Right ventricle myocardium superior (tissue), 1 donor: ENCODE measurements around the gene FAM171A1. TPM values are rescaled to one million over a fixed set of nuclear protein-coding genes. Genes with fewer than 3 reads are reported as not detected.

Source experiments
- ATAC-seq: fragments of 200-7000 bp; cut with Tn5 transposase; one replicate; pipeline ENCODE4 v1.9.1; 2020; ENCODE audit warnings: mild to moderate bottlenecking; ENCODE audit not compliant: poor library complexity
- DNase-seq: peaks from one replicate; pipeline ENCODE4 v3.0.0-alpha.2; 2020
- intact Hi-C: fragments of 100-400 bp; cut with DNase I; formaldehyde crosslinking; loops from one replicate; pipeline ENCODE4 v1.11.2; 2022
- total RNA-seq: library from RNA; stranded (reverse); fragmentation: NEBNext Ultra II Directional; extraction: Animal tissue kit (Norgen Biotek cat#: 25700); gene quantifications from one replicate; pipeline ENCODE4 v1.2.1, GENCODE V29; 2021
- donor health status: DM: no; HTN: yes; CAD: no; lungs with severe emphysema.

The FAM171A1 gene
- total RNA-seq, 1 donor from 2014 or later = 10.3 TPM

- intact Hi-C loops = no loop called here
- DNase-seq (no peak), ATAC-seq (no peak)
Measured at GRCh38 chr10:15267496-15267895, 103.6 kb downstream of the FAM171A1 start.

GRCh38 chr10:15266117-15266516 is 105.0 kb downstream of the FAM171A1 start:
- intact Hi-C loops = no loop called here
- DNase-seq (no peak), ATAC-seq (no peak)

- no peak for ATAC-seq
- no peak for DNase-seq
- intact Hi-C loops = no loop called here
Measured at GRCh38 chr10:15265558-15265957, 105.5 kb downstream of the FAM171A1 start.

- no peak for ATAC-seq
- intact Hi-C loops = no loop called here
- DNase-seq = no peak
Measured at GRCh38 chr10:15265056-15265455, 106.0 kb downstream of the FAM171A1 start.

- DNase-seq = no peak
- ATAC-seq = no peak
- intact Hi-C loops = no loop called here
Measured at GRCh38 chr10:15263657-15264323, 107.3 kb downstream of the FAM171A1 start.

GRCh38 chr10:15262036-15262713 is 108.9 kb downstream of the FAM171A1 start:
- intact Hi-C loops = no loop called here
- peak; percentile 75 for ATAC-seq
- DNase-seq = no peak

- intact Hi-C loops = no loop called here
- ATAC-seq (no peak), DNase-seq (no peak)
Measured at GRCh38 chr10:15259136-15259535, 112.0 kb downstream of the FAM171A1 start.

- intact Hi-C loops = no loop called here
- ATAC-seq (no peak), DNase-seq (no peak)
Measured at GRCh38 chr10:15258255-15258654, 112.8 kb downstream of the FAM171A1 start.

GRCh38 chr10:15255961-15256360 is 115.1 kb downstream of the FAM171A1 start:
- intact Hi-C loops = no loop called here
- ATAC-seq = no peak

GRCh38 chr10:15254808-15255648 is 116.1 kb downstream of the FAM171A1 start:
- DNase-seq = no peak
- intact Hi-C loops = no loop called here
- peak; percentile 27 for ATAC-seq

More at GRCh38 chr10:15255961-15256360, 115.1 kb downstream of the FAM171A1 start:
- no peak for DNase-seq

- no peak for ATAC-seq
- no peak for DNase-seq
- intact Hi-C loops = no loop called here
Measured at GRCh38 chr10:15253951-15254807, 116.9 kb downstream of the FAM171A1 start.

- no peak for ATAC-seq
- intact Hi-C loops = no loop called here
- DNase-seq = no peak
Measured at GRCh38 chr10:15252396-15252795, 118.7 kb downstream of the FAM171A1 start.

GRCh38 chr10:15251791-15252380 is 119.2 kb downstream of the FAM171A1 start:
- ATAC-seq (no peak), DNase-seq (no peak)
- intact Hi-C loops = no loop called here

GRCh38 chr10:15245530-15245929 is 125.6 kb downstream of the FAM171A1 start:
- DNase-seq (no peak), ATAC-seq (no peak)
- intact Hi-C loops = no loop called here

- no peak for ATAC-seq
- intact Hi-C loops = no loop called here
- DNase-seq = no peak
Measured at GRCh38 chr10:15244635-15245197, 126.4 kb downstream of the FAM171A1 start.

GRCh38 chr10:15242261-15242840 is 128.7 kb downstream of the FAM171A1 start:
- ATAC-seq = no peak
- intact Hi-C loops = no loop called here
- DNase-seq = no peak

GRCh38 chr10:15241306-15241705 is 129.8 kb downstream of the FAM171A1 start:
- DNase-seq (no peak), ATAC-seq (no peak)
- intact Hi-C loops = no loop called here
